ENCODE data around the gene ZEB2. TPM values are rescaled to one million over a fixed set of nuclear protein-coding genes. Genes with fewer than 3 reads are reported as not detected.

ZEB2 gene
- total and polyA plus RNA-seq, 8 donors, result 10.7 to 161 (median 43.1) TPM

DNA sequence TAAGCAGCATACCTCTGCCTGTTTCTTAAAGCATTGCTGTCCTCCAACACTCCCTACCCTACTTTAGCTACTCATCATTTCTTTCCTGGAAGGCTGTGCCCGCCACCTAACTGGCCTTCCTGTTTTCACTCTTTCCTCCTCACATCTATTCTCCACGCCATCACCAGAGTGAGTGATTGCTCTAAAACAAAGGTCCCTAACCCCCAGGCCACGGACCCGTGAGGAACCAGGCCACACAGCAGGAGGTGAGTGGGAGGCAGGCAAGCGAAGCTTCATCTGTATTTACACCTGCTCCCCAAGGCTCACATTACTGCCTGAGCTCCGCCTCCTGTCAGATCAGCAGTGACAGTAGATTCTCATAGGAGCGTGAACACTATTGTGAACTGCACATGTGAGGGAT is 13.3 kb upstream of the ZEB2 start:
- 73 to 90% (median 80%) methylated on average over 7 of the region's 7 CpGs for WGBS, 5 donors
- H3K4me3 ChIP-seq, result no peak overlapping the region
- intact Hi-C loops (cut with DNase I; ENCODE audit: low total_unique reads), result no loop called here
- no peak for TF ChIP-seq POLR2A (IDR thresholded peaks at IDR 0.05)
- no peak for TF ChIP-seq EP300 (IDR thresholded peaks at IDR 0.05)
- TF ChIP-seq, protein P1, sequence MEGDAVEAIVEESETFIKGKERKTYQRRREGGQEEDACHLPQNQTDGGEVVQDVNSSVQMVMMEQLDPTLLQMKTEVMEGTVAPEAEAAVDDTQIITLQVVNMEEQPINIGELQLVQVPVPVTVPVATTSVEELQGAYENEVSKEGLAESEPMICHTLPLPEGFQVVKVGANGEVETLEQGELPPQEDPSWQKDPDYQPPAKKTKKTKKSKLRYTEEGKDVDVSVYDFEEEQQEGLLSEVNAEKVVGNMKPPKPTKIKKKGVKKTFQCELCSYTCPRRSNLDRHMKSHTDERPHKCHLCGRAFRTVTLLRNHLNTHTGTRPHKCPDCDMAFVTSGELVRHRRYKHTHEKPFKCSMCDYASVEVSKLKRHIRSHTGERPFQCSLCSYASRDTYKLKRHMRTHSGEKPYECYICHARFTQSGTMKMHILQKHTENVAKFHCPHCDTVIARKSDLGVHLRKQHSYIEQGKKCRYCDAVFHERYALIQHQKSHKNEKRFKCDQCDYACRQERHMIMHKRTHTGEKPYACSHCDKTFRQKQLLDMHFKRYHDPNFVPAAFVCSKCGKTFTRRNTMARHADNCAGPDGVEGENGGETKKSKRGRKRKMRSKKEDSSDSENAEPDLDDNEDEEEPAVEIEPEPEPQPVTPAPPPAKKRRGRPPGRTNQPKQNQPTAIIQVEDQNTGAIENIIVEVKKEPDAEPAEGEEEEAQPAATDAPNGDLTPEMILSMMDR (IDR thresholded peaks at IDR 0.05), result no peak
- no peak for TF ChIP-seq POLR2AphosphoS5 (IDR thresholded peaks at IDR 0.05)
- no peak for DNase-seq
- H3K36me3 ChIP-seq, result no peaks in the 10 kb centered on the region
- no peaks in the 10 kb centered on the region for H3K27me3 ChIP-seq
- H3K9me3 ChIP-seq, result no peaks in the 10 kb centered on the region
- no peaks in the 10 kb centered on the region for H3K4me1 ChIP-seq
- no peak overlapping the region for H3K27ac ChIP-seq

DNA sequence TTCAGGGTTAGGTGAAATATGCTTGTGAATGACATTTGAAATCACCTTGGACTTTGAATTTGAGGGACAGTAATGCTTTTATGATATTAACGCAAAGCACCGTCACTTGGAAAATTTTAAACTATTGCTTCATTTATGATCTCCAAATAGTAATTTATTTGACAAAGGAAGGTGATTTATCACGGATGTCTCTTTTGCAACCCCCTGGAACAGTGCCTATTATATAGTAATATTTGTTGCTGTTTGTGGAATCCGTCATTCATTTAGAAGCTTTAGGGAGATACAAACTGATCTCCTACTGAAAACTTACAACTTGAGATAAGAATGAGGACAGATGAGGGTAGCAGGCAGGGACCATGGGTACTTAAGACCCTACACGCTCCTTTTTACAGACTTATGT is 10.7 kb upstream of the ZEB2 start:
- TF ChIP-seq EP300 (IDR thresholded peaks at IDR 0.05) (no peak), POLR2A (IDR thresholded peaks at IDR 0.05) (no peak), POLR2AphosphoS5 (IDR thresholded peaks at IDR 0.05) (no peak)
- TF ChIP-seq, protein P1 (IDR thresholded peaks at IDR 0.05), result no peak
- no peaks in the 10 kb centered on the region for H3K4me1 ChIP-seq
- no peak overlapping the region for H3K4me3 ChIP-seq
- H3K9me3 ChIP-seq, result no peaks in the 10 kb centered on the region
- no peaks in the 10 kb centered on the region for H3K27me3 ChIP-seq
- no peak overlapping the region for H3K27ac ChIP-seq
- no peaks in the 10 kb centered on the region for H3K36me3 ChIP-seq
- DNase-seq, result no peak
- WGBS, 5 donors, result 69 to 83% (median 73%) methylated on average over 5 of the region's 5 CpGs
- intact Hi-C loops (cut with DNase I; ENCODE audit: low total_unique reads), result no loop called here

DNA sequence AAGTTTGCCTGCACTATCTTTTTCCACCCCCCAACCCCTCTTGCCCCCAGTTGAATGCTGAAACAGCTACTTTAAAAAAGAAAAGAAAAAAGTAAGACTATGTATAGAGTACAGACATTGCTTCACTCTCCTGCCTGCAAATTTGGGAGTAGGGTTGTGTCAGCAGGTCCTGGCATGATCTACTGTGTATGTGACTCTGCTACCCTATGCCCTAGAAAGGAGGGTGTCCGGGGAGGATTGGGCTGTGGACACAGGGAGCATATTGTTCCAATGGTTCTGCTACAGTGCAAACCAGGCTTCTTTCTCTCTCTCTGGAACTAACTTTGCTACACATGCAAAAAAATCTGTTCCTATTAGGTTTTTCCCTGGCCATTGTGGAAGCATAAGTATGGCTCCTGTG is 9.9 kb upstream of the ZEB2 start:
- no peaks in the 10 kb centered on the region for H3K36me3 ChIP-seq
- H3K4me1 ChIP-seq, result peaks cover 0 to 2% (median under 1%) of the 10 kb centered on the region in 4 donors
- DNase-seq, result no peak
- no peak for TF ChIP-seq POLR2AphosphoS5 (IDR thresholded peaks at IDR 0.05)
- TF ChIP-seq, protein P1 (IDR thresholded peaks at IDR 0.05), result no peak
- no peak for TF ChIP-seq POLR2A (IDR thresholded peaks at IDR 0.05)
- no peak for TF ChIP-seq EP300 (IDR thresholded peaks at IDR 0.05)
- no peak overlapping the region for H3K27ac ChIP-seq
- 32 to 71% (median 50%) methylated on average over 1 of the region's 1 CpG for WGBS, 5 donors
- H3K4me3 ChIP-seq, result no peak overlapping the region
- peaks cover 0 to 6% (median 0%) of the 10 kb centered on the region in 3 donors for H3K27me3 ChIP-seq
- no peaks in the 10 kb centered on the region for H3K9me3 ChIP-seq
- intact Hi-C loops (cut with DNase I; ENCODE audit: low total_unique reads), result no loop called here

DNA sequence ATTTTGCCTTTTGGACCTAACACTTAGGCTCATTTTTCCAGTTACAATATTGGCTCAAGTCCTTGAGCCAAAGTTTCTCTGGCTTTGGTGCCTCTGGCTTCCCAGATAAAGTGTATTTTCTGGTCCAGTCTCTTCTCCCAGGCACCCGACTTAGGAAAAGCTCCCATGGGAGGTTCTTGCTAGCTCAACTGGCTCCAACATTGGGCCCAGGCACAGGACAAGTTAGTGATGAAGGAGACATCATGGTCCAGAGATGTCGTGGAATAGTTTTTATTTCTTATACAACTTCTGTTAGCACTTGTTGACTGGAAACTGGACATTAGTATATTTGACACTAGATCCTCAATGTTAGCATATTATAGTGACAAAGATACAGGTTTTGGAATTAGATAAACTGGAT is 8.2 kb upstream of the ZEB2 start:
- H3K27ac ChIP-seq, result peak overlapping the region in 3 of 5 donors; percentile 8 to 43 (median 29)
- 82 to 92% (median 87%) methylated on average over 2 of the region's 2 CpGs for WGBS, 5 donors
- intact Hi-C loops (cut with DNase I; ENCODE audit: low total_unique reads), result no loop called here
- peaks cover 11 to 20% (median 15%) of the 10 kb centered on the region in 4 donors for H3K4me1 ChIP-seq
- DNase-seq, result no peak
- H3K36me3 ChIP-seq, result no peaks in the 10 kb centered on the region
- TF ChIP-seq POLR2AphosphoS5 (IDR thresholded peaks at IDR 0.05) (no peak), EP300 (IDR thresholded peaks at IDR 0.05) (no peak), POLR2A (IDR thresholded peaks at IDR 0.05) (no peak)
- TF ChIP-seq, protein P1 (IDR thresholded peaks at IDR 0.05), result no peak
- H3K27me3 ChIP-seq, result peaks cover under 1 to 24% (median 16%) of the 10 kb centered on the region in 3 donors
- no peak overlapping the region for H3K4me3 ChIP-seq
- H3K9me3 ChIP-seq, result no peaks in the 10 kb centered on the region

Data from stomach (tissue), 9 donors.